GM12878 (cell line): Measurements from ENCODE around the gene C2CD5. TPM values are rescaled to one million over a fixed set of nuclear protein-coding genes. Genes with fewer than 3 reads are reported as not detected.
A peak's percentile ranks its signal among the peaks of the same experiment; 100 is the strongest.

Experiments
- ATAC-seq: fragments of 200-7000 bp; cut with Tn5 transposase; 3 replicates; pipeline ENCODE4 v1.9.1; 2020; ENCODE audit warnings: mild to moderate bottlenecking, moderate library complexity
- BruUV-seq: library from RNA; stranded (reverse); fragments of 400-500 nt; replicated peaks from 2 replicates; lab custom pipeline; 2021; lab: Mats Ljungman, UMichigan
- CTCF ChIA-PET: fragments of 300-600 bp; sonication (Branson Sonifier 250); formaldehyde crosslinking; extraction: SDS; loops from one replicate; lab custom pipeline; 2021; ENCODE audit warnings: inconsistent platforms; lab: Yijun Ruan, JAX
- POLR2A ChIA-PET: fragments of 350-600 bp; formaldehyde crosslinking; extraction: SDS; loops from one replicate; lab custom pipeline; 2021; ENCODE audit warnings: inconsistent platforms; lab: Charles Lee
- RAD21 ChIA-PET: fragments of 300-600 bp; sonication (Branson Sonifier 250); formaldehyde crosslinking; loops from one replicate; lab custom pipeline; 2023; ENCODE audit warnings: antibody characterized with exemption; ENCODE audit not compliant: unreplicated experiment; lab: Charles Lee
- SMC1A ChIA-PET: fragments of 300-600 bp; sonication (Branson Sonifier 250); formaldehyde crosslinking; loops from one replicate; lab custom pipeline; 2023; ENCODE audit not compliant: unreplicated experiment, uncharacterized antibody; lab: Charles Lee
- DNase-seq: peaks from one replicate; pipeline ENCODE4 v3.0.0-alpha.2; 2011; ENCODE audit warnings: low read depth, low spot score
- FAIRE-seq: peaks from 3 replicates; lab custom pipeline; 2011; peaks lifted over from hg19 to GRCh38; lab: Jason Lieb, UNC
- H2AFZ ChIP-seq: 2 replicates; pipeline ENCODE4 v1.6.0; 2011; ENCODE audit warnings: low read depth, low read length, control low read depth; ENCODE audit not compliant: control insufficient read depth
- H3K27ac ChIP-seq: 2 replicates; pipeline ENCODE4 v1.5.1; 2011; ENCODE audit warnings: control low read depth; ENCODE audit not compliant: control insufficient read depth, insufficient read depth
- H3K27me3 ChIP-seq, 2 experiments: replicated peaks in 1 of 2; 2 replicates each; pipeline versions ENCODE4 v1.6.0 to v1.6.1; 2011; ENCODE audit warnings: low read length in 1 of 2; ENCODE audit not compliant: control insufficient read depth in 2 of 2, insufficient read depth in 2 of 2
- H3K36me3 ChIP-seq, 2 experiments: 2 replicates each; pipeline ENCODE4 v1.5.1; 2011; ENCODE audit warnings: low read length in 1 of 2; ENCODE audit not compliant: control insufficient read depth in 2 of 2, insufficient read depth in 2 of 2
- H3K4me1 ChIP-seq: 2 replicates; pipeline ENCODE4 v1.6.1; 2011; ENCODE audit warnings: mild to moderate bottlenecking, low read length, moderate library complexity, mixed read lengths; ENCODE audit not compliant: control insufficient read depth, insufficient read depth
- H3K4me2 ChIP-seq: 2 replicates; pipeline ENCODE4 v1.6.0; 2011; ENCODE audit warnings: control low read depth; ENCODE audit not compliant: control insufficient read depth, insufficient read depth
- H3K4me3 ChIP-seq: fragments of 200-600 bp; sonication (generic); 2 replicates; pipeline ENCODE4 v1.5.1; 2016
- H3K79me2 ChIP-seq: 2 replicates; pipeline ENCODE4 v1.6.0; 2011; ENCODE audit warnings: low read length; ENCODE audit not compliant: control insufficient read depth, insufficient read depth
- H3K9ac ChIP-seq: 2 replicates; pipeline ENCODE4 v1.8.0; 2011; ENCODE audit warnings: low read length, control low read depth, mixed read lengths; ENCODE audit not compliant: control insufficient read depth, insufficient read depth
- H3K9me3 ChIP-seq: replicated peaks from 3 replicates; pipeline ENCODE4 v1.5.1; 2011; ENCODE audit warnings: mild to moderate bottlenecking, low read length; ENCODE audit not compliant: control insufficient read depth, insufficient read depth
- H4K20me1 ChIP-seq: 2 replicates; pipeline ENCODE4 v1.6.0; 2011; ENCODE audit not compliant: control insufficient read depth, insufficient read depth
- CBX3 ChIP-seq: fragments of 200-600 bp; sonication (generic); IDR thresholded peaks from 2 replicates; pipeline ENCODE4 v1.6.1; 2016; ENCODE audit warnings: low read depth, borderline replicate concordance
- CBX5 ChIP-seq: sonication (generic); IDR thresholded peaks from 2 replicates; pipeline ENCODE4 v1.6.1; 2016; ENCODE audit warnings: low read depth, moderate library complexity, mild to moderate bottlenecking, inconsistent platforms
- HSF1 ChIP-seq: fragments of 150-350 bp; IDR thresholded peaks from 2 replicates; pipeline ENCODE4 v1.6.1; 2014; ENCODE audit warnings: mild to moderate bottlenecking, low read depth, low read length
- MEF2B ChIP-seq: fragments of 450-650 bp; IDR thresholded peaks from 2 replicates; pipeline ENCODE4 v1.6.1; 2018; ENCODE audit warnings: mild to moderate bottlenecking, moderate library complexity; ENCODE audit not compliant: partially characterized antibody, poor library complexity, severe bottlenecking
- MXI1 ChIP-seq: fragments of 150-350 bp; IDR thresholded peaks from 2 replicates; pipeline ENCODE4 v1.6.1; 2011; ENCODE audit warnings: low read depth, mild to moderate bottlenecking, inconsistent platforms, low read length, improper control_type of control experiment
- MYB ChIP-seq: fragments of 150-350 bp; IDR thresholded peaks from 2 replicates; pipeline ENCODE4 v1.6.1; 2014; ENCODE audit warnings: mild to moderate bottlenecking, low read depth, low read length, borderline replicate concordance
- NFIC ChIP-seq: IDR thresholded peaks from 2 replicates; pipeline ENCODE4 v1.6.1; 2012; ENCODE audit warnings: low read depth, mild to moderate bottlenecking, inconsistent platforms, low read length, moderate library complexity
- NFYB ChIP-seq: IDR thresholded peaks from 2 replicates; pipeline ENCODE4 v1.6.1; 2011; ENCODE audit warnings: low read depth, mild to moderate bottlenecking, low read length, improper control_type of control experiment, moderate library complexity; ENCODE audit not compliant: insufficient read depth
- SUZ12 ChIP-seq: fragments of 200-600 bp; sonication (generic); IDR thresholded peaks from one replicate; pipeline ENCODE4 v1.6.1; 2018; ENCODE audit warnings: antibody characterized with exemption, mild to moderate bottlenecking; ENCODE audit not compliant: unreplicated experiment
- TCF3 ChIP-seq: IDR thresholded peaks from 2 replicates; pipeline ENCODE4 v1.6.1; 2012; ENCODE audit warnings: low read depth, mild to moderate bottlenecking, low read length, borderline replicate concordance; ENCODE audit not compliant: insufficient read depth
- ZNF384 ChIP-seq: IDR thresholded peaks from 2 replicates; pipeline ENCODE4 v1.6.1; 2012; ENCODE audit warnings: low read depth, mild to moderate bottlenecking, low read length, improper control_type of control experiment, borderline replicate concordance
- WGBS: methylation state at CpG from one replicate; pipeline ENCODE4 v1.1.6; 2016; ENCODE audit warnings: low lambda C conversion rate; ENCODE audit not compliant: insufficient replicate concordance, insufficient coverage; ENCODE audit errors: missing lambda C conversion rate; 5-methylcytosine and 5-hydroxymethylcytosine counted together
- in situ Hi-C: fragments of 300-500 bp; cut with MboI; formaldehyde crosslinking; loops from 9 replicates; pipeline ENCODE4 v1.14.3; 2018; ENCODE audit warnings: mixed read lengths
- intact Hi-C: fragments of 100-400 bp; cut with micrococcal nuclease; formaldehyde crosslinking; loops from one replicate; pipeline ENCODE4 v1.14.2; 2022; ENCODE audit not compliant: unreplicated experiment
- polyA plus RNA-seq, 11 experiments: library from polyadenylated mRNA; depleted of rRNA in 4 of 11; unstranded in 6 of 11; stranded (reverse) in 5 of 11; fragments of >200 nt; fragmentation: Nextera tagmentation in 4 of 11; fragmentation: Illumina TruSeq in 1 of 11; extraction: Ambion mirVana in 4 of 11; extraction: Trizol in 1 of 11; gene quantifications; 1 replicate in 1 of 11; 2 replicates in 10 of 11; pipeline versions ENCODE4 v1.2.1 to v1.2.3, GENCODE V29; 2011 to 2016; ENCODE audit warnings: inconsistent platforms in 2 of 11, missing spikeins in 2 of 11, low read depth in 1 of 11
- total RNA-seq, 4 experiments: library from RNA; depleted of rRNA in 3 of 4; stranded (reverse); fragments of >200 nt in 3 of 4; fragmentation: Illumina TruSeq in 1 of 4; extraction: Trizol in 1 of 4; gene quantifications; 2 replicates each; pipeline versions ENCODE4 v1.2.1 to v1.2.3, GENCODE V29; 2013 to 2021
- TF ChIP-seq, protein P1 (sequence below): IDR thresholded peaks from 2 replicates; pipeline ENCODE4 v1.6.1; 2012; ENCODE audit warnings: low read length, inconsistent platforms

The C2CD5 gene
- total and polyA plus RNA-seq, 10 of the 15 experiments (the other 5 are each of a cell fraction or from before 2014, with no cell fraction given) = 7.7 to 55.0 (median 27.0) TPM

DNA sequence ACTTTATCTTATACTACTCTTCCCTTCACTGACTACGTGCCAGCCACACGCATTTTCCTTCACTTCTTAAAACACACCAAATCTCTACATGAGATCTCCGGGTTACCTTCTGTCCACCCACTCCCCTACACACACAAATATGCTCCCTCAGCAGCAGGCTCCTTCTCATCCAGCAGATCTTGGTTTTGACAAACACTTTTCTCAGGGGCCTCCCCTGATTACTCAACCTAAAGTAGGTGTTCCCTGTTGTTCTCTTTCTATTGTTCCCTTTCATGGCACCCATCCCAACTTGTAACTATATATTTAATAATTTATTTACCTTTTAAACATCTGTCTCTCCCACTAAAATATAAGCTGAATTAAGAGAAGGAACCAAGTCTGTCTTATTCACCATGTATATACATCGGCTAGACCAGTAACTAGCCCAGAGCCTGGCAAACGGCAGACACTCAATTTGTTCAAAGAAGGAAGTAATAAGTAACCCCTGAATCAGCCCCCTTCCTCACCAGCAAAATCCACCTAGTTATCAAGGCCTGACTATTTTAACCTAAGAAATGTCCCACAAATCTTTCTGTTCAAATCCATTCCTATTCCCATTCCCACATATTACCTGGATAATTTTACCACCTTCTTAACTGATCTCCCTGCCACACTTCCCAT, 2.7 kb downstream of the C2CD5 start:
- H3K36me3 ChIP-seq = no peaks in the 10 kb centered on the region
- H2AFZ ChIP-seq = no peak overlapping the region; the same call in 1 of the 2 replicates
- POLR2A ChIA-PET = no interaction called here
- SMC1A ChIA-PET = interaction anchor here (0.6 to 2.3 kb wide), 4 partner anchors 45 to 145 kb away, joined by 3 to 7 read pairs (median 3); no protein-coding TSS in a partner anchor
- H3K4me1 ChIP-seq = peaks cover 7% of the 10 kb centered on the region
- in situ Hi-C loops (loop anchor here (5.0 kb wide), 1 partner anchor 86 kb away; the partner anchor contains the start of gene ETNK1), intact Hi-C loops (loop anchor here (10.0 kb wide), 1 partner anchor 137 kb away; no protein-coding TSS in a partner anchor)
- RAD21 ChIA-PET = no interaction called here
- H3K9me3 ChIP-seq = no peaks in the 10 kb centered on the region
- no peaks in the 10 kb centered on the region for H4K20me1 ChIP-seq
- no TSS peak for BruUV-seq
- CTCF ChIA-PET = interaction anchor here (0.7 to 1.6 kb wide), 3 partner anchors 13 to 143 kb away, joined by 3 to 4 read pairs (median 4); no protein-coding TSS in a partner anchor
- ATAC-seq = no peak
- FAIRE-seq = no peak
- no peaks in the 10 kb centered on the region for H3K27me3 ChIP-seq
- no peak for DNase-seq
- WGBS = 85% methylated on average over 5 of the region's 5 CpGs
- peak overlapping the region; percentile 82 for H3K4me2 ChIP-seq
- TF ChIP-seq, protein P1, sequence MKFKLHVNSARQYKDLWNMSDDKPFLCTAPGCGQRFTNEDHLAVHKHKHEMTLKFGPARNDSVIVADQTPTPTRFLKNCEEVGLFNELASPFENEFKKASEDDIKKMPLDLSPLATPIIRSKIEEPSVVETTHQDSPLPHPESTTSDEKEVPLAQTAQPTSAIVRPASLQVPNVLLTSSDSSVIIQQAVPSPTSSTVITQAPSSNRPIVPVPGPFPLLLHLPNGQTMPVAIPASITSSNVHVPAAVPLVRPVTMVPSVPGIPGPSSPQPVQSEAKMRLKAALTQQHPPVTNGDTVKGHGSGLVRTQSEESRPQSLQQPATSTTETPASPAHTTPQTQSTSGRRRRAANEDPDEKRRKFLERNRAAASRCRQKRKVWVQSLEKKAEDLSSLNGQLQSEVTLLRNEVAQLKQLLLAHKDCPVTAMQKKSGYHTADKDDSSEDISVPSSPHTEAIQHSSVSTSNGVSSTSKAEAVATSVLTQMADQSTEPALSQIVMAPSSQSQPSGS = no peak
- TF ChIP-seq ZNF384 = no peak
- no peak for TF ChIP-seq HSF1
- no peak for TF ChIP-seq NFIC
- no peak for TF ChIP-seq CBX5
- no peak for TF ChIP-seq TCF3
- no peak for TF ChIP-seq SUZ12
- no peak for TF ChIP-seq NFYB
- TF ChIP-seq MYB = no peak
- TF ChIP-seq MXI1 = no peak
- TF ChIP-seq CBX3 = no peak
- no peak for TF ChIP-seq MEF2B
- 0 out of 2 replicates have a peak overlapping the region, but pooled peaks have one; percentile 69 for H3K4me3 ChIP-seq
- peak overlapping the region; percentile 0; the same call in 1 of the 2 replicates for H3K27ac ChIP-seq
- no peak overlapping the region; the same call in 1 of the 2 replicates for H3K9ac ChIP-seq
- peaks cover 17% of the 10 kb centered on the region for H3K79me2 ChIP-seq
